HepG2 (cell line): ENCODE results near the gene DUSP9. TPM values are rescaled to one million over a fixed set of nuclear protein-coding genes. Genes with fewer than 3 reads are reported as not detected.

Experiments
- ADNP ChIP-seq: sonication (generic); formaldehyde crosslinking; IDR thresholded peaks from 2 replicates; pipeline ENCODE4 v1.4.0; 2020; ENCODE audit warnings: missing genetic modification reagents
- BCLAF1 ChIP-seq: fragments of 450-650 bp; IDR thresholded peaks from 2 replicates; pipeline ENCODE4 v1.6.1; 2017; ENCODE audit warnings: mild to moderate bottlenecking
- GTF3A ChIP-seq: sonication (generic); formaldehyde crosslinking; conservative IDR thresholded peaks from 2 replicates; pipeline ENCODE4 v1.4.0; 2020; ENCODE audit warnings: mild to moderate bottlenecking, missing genetic modification reagents
- HCFC1 ChIP-seq: fragments of 150-350 bp; IDR thresholded peaks from 2 replicates; pipeline ENCODE4 v1.6.1; 2014; ENCODE audit warnings: low read depth, low read length
- HMGA1 ChIP-seq: sonication (generic); formaldehyde crosslinking; conservative IDR thresholded peaks from 2 replicates; pipeline ENCODE4 v1.4.0; 2020; ENCODE audit warnings: missing genetic modification reagents
- KIAA2018 ChIP-seq: sonication (generic); formaldehyde crosslinking; IDR thresholded peaks from 2 replicates; pipeline ENCODE4 v1.5.0; 2020; ENCODE audit warnings: mild to moderate bottlenecking, missing genetic modification reagents, borderline replicate concordance
- RBFOX2 ChIP-seq: fragments of 200-400 bp; formaldehyde crosslinking; IDR thresholded peaks from 2 replicates; pipeline ENCODE4 v1.6.1; 2017; ENCODE audit warnings: low read depth, mild to moderate bottlenecking, low read length
- TRAFD1 ChIP-seq: sonication (generic); formaldehyde crosslinking; IDR thresholded peaks from 2 replicates; pipeline ENCODE4 v1.5.1; 2020; ENCODE audit warnings: missing genetic modification reagents, mild to moderate bottlenecking, borderline replicate concordance
- ZNF121 ChIP-seq: sonication (generic); formaldehyde crosslinking; IDR thresholded peaks from 2 replicates; pipeline ENCODE4 v1.5.0; 2020; ENCODE audit warnings: mild to moderate bottlenecking, missing genetic modification reagents
- ZNF142 ChIP-seq: sonication (generic); formaldehyde crosslinking; IDR thresholded peaks from 2 replicates; pipeline ENCODE4 v1.4.0; 2020; ENCODE audit warnings: missing genetic modification reagents
- ZNF207 ChIP-seq: fragments of 450-650 bp; IDR thresholded peaks from 2 replicates; pipeline ENCODE4 v1.6.1; 2016; ENCODE audit warnings: antibody characterized with exemption, borderline replicate concordance
- polyA plus RNA-seq, 8 experiments: library from polyadenylated mRNA; depleted of rRNA in 3 of 8; stranded (reverse) in 7 of 8; unstranded in 1 of 8; fragments of >200 nt; fragmentation: Illumina TruSeq in 4 of 8; extraction: Trizol in 4 of 8; gene quantifications; 2 replicates each; pipeline versions ENCODE4 v1.2.1 to v1.2.3, GENCODE V29; 2011 to 2016; ENCODE audit warnings: low read depth in 4 of 8, missing spikeins in 1 of 8, mixed read lengths in 1 of 8; ENCODE audit not compliant: insufficient read depth in 1 of 8
- total RNA-seq, 5 experiments: library from RNA; depleted of rRNA; stranded (reverse); fragments of >200 nt; fragmentation: Illumina TruSeq; extraction: Trizol; gene quantifications; 2 replicates each; pipeline ENCODE4 v1.2.3, GENCODE V29; 2016; ENCODE audit warnings: low read depth in 1 of 5

The DUSP9 gene
- total and polyA plus RNA-seq, 2 of the 13 experiments (the other 11 are each of a cell fraction or from before 2014, with no cell fraction given): 235 to 435 TPM

- TF ChIP-seq ZNF142 (no peak), HMGA1 (no peak), BCLAF1 (no peak), GTF3A (no peak), ZNF121 (no peak), RBFOX2 (peak; percentile 68; the same call in 1 of the 2 replicates), ZNF207 (no peak), ADNP (CRISPR knock-in tag) (no peak), TRAFD1 (CRISPR knock-in tag) (no peak), HCFC1 (no peak), KIAA2018 (CRISPR knock-in tag) (no peak)
These were observed 4.0 kb downstream of the DUSP9 start (continued) for GRCh38 chrX:153650959-153651358.
